Peyer's patch (tissue), 4 donors: Measurements from ENCODE around the gene NR0B2.

Experiments used
- CTCF ChIP-seq, 6 experiments: fragments of 450-650 bp in 4 of 6; fragments of 200-600 bp in 2 of 6; sonication (generic) in 1 of 6; IDR thresholded peaks; one replicate each; pipeline ENCODE4 v1.5.1; 2017 to 2019; ENCODE audit warnings: antibody characterized with exemption in 6 of 6, mild to moderate bottlenecking in 3 of 6, moderate library complexity in 1 of 6
- POLR2A ChIP-seq, 2 donors: fragments of 450-650 bp; IDR thresholded peaks; one replicate each; pipeline ENCODE4 v1.5.1; 2017; ENCODE audit warnings: antibody characterized with exemption in 2 of 2, mild to moderate bottlenecking in 2 of 2, moderate library complexity in 2 of 2

GRCh38 chr1:26909951-26910342, 3.8 kb downstream of the NR0B2 start:
- TF ChIP-seq CTCF (IDR thresholded peaks at IDR 0.05) (no peak), POLR2A (IDR thresholded peaks at IDR 0.05) (no peak)
